Pancreas (tissue), 10 donors: Measurements from ENCODE around the gene ARHGAP40. TPM values are rescaled to one million over a fixed set of nuclear protein-coding genes. Genes with fewer than 3 reads are reported as not detected.

Source experiments
- ATAC-seq, 4 donors: fragments of 200-7000 bp; cut with Tn5 transposase; one replicate each; pipeline versions ENCODE4 v1.8.0 to v1.9.1; 2020; ENCODE audit warnings: mild to moderate bottlenecking in 4 of 4, moderate library complexity in 4 of 4
- DNase-seq, 6 donors: peaks; one replicate each; pipeline ENCODE4 v3.0.0-alpha.2; 2020
- FAIRE-seq: peaks from 2 replicates; lab custom pipeline; 2012; peaks lifted over from hg19 to GRCh38; lab: Jason Lieb, UNC
- H3K27ac ChIP-seq, 4 donors: fragments of 200-600 bp; sonication (generic); 1 replicate in 3 of 4; 2 replicates in 1 of 4; pipeline versions ENCODE4 v1.5.0 to v1.8.0; 2020
- H3K27me3 ChIP-seq, 4 donors: fragments of 200-600 bp; one replicate each; pipeline ENCODE4 v1.8.0; 2021
- H3K36me3 ChIP-seq, 3 donors: fragments of 200-600 bp; sonication (generic) in 1 of 3; one replicate each; pipeline versions ENCODE4 v1.5.0 to v1.8.0; 2020 to 2021
- H3K4me1 ChIP-seq, 3 donors: fragments of 200-600 bp; one replicate each; pipeline ENCODE4 v1.8.0; 2021
- H3K4me3 ChIP-seq, 4 donors: fragments of 200-600 bp; sonication (generic) in 2 of 4; one replicate each; pipeline versions ENCODE4 v1.5.0 to v1.8.0; 2020 to 2021
- H3K9me3 ChIP-seq, 4 donors: fragments of 200-600 bp; one replicate each; pipeline ENCODE4 v1.8.0; 2021
- CTCF ChIP-seq, 4 donors: fragments of 200-600 bp; sonication (generic) in 3 of 4; IDR thresholded peaks; one replicate each; pipeline versions ENCODE4 v1.5.0 to v1.8.0; 2021; ENCODE audit warnings: antibody characterized with exemption in 4 of 4
- WGBS, 2 donors: extraction: QIAGEN DNeasy Blood & Tissue Kit; methylation state at CpG; one replicate each; pipeline ENCODE4 v1.1.7; 2013; 5-methylcytosine and 5-hydroxymethylcytosine counted together
- intact Hi-C, 3 donors: fragments of 100-400 bp; cut with DNase I; formaldehyde crosslinking; loops; one replicate each; pipeline versions ENCODE4 v1.11.1 to v1.14.2; 2022
- polyA plus RNA-seq, 2 donors: library from polyadenylated mRNA; stranded (reverse); fragments of 200-250 nt; gene quantifications; one replicate each; pipeline ENCODE4 v1.2.3, GENCODE V29; 2013
- total RNA-seq, 6 donors: library from RNA; stranded (reverse); fragmentation: NEBNext Ultra II Directional in 4 of 6; extraction: Animal tissue kit (Norgen Biotek cat#: 25700) in 4 of 6; gene quantifications; one replicate each; pipeline versions ENCODE4 v1.2.1 to v1.2.4, GENCODE V29; 2021 to 2023
- donor health status: healthy with polysubstance abuse.
- donor health status: DM: no; HTN: no; CAD: no; lungs with moderate emphysema.
- donor health status: DM: no; HTN: no; CAD: no.
- donor health status: control.
- donor health status: control.
- donor health status: Bipolar disorder and iron deficiency.
- donor health status: DM: yes; HTN: yes; CAD: no.
- donor health status: DM: no; HTN: no; CAD: no.
- donor health status: DM: no; HTN: no; CAD: no.
- donor health status: DM: yes; HTN: yes; CAD: no.

The ARHGAP40 gene
- total and polyA plus RNA-seq, 8 donors: 0.08 to 0.23 (median 0.23) TPM; not detected in 5

DNA sequence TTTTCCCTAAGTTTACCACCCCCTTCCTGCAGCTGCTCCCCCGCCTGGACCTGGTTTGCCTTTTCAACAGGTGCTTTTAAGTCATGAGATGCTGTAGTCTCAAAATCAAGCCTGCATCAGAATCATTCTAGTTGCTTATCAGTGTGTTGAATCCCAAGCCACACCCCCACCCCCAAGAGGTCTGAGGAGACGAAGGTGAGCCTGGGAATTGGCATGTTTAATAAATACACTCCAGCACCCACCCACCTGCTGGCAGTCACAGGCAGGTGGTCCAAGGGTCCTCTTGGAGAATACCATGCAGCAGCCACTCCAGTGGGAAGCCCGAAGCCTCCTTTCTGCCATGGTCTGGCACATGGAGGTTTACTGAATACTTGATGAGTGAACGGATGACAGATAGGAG, 21.7 kb upstream of the ARHGAP40 start:
- FAIRE-seq (no peak), DNase-seq (no peak), ATAC-seq (no peak)
- Histone ChIP-seq H3K4me1 (no peaks in the 10 kb centered on the region), H3K36me3 (peaks cover 0 to 13% (median 7%) of the 10 kb centered on the region in 3 donors), H3K9me3 (no peaks in the 10 kb centered on the region), H3K4me3 (no peak overlapping the region), H3K27ac (no peak overlapping the region), H3K27me3 (no peaks in the 10 kb centered on the region)
- intact Hi-C loops: no loop called here
- WGBS, 2 donors: 65 to 74% methylated on average over 4 of the region's 4 CpGs
- no peak for TF ChIP-seq CTCF (IDR thresholded peaks at IDR 0.05)

DNA sequence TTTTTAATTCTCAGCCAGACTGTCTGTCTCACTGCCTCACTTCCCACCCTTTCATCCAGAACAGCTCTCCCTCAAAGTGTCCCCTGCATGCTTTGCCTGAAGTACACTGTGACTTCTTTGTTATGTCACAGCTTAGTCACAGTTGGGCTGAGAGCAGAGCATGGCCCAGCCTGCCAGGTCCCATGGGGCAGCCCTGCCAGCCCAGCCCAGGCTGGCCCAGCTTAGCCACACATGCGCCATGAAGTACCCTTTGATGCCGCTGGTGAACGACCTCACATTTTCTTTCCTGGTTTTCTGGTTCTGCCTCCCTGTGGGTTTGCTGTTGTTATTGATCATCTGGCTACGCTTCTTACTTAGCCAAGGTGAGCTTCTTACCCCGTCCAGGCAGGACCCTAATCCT, 20.6 kb upstream of the ARHGAP40 start, which contains the start of gene ADIG:
TSS of gene ADIG (plus strand) at position 185 of the 400 bp plus-strand sequence. CDS start at position 239, 54 bp downstream.
- Histone ChIP-seq H3K9me3 (no peaks in the 10 kb centered on the region), H3K27me3 (no peaks in the 10 kb centered on the region), H3K4me1 (no peaks in the 10 kb centered on the region), H3K4me3 (no peak within 1 kb of the TSS), H3K36me3 (peaks cover 0 to 3% (median 0%) of the 10 kb centered on the region in 3 donors), H3K27ac (no peak within 1 kb of the TSS)
- intact Hi-C loops: no loop called here
- DNase-seq (peak in 3 of 6 donors; percentile 25 to 39 (median 27)), ATAC-seq (peak; percentile 71 to 83 (median 74)), FAIRE-seq (no peak)
- 31 to 35% methylated on average over 5 of the region's 5 CpGs for WGBS, 2 donors
- TF ChIP-seq CTCF (IDR thresholded peaks at IDR 0.05): no peak

GRCh38 chr20:38581830-38582358, 19.7 kb upstream of the ARHGAP40 start:
- ATAC-seq (no peak), DNase-seq (no peak), FAIRE-seq (no peak)
- Histone ChIP-seq H3K4me1 (no peaks in the 10 kb centered on the region), H3K4me3 (no peak overlapping the region), H3K36me3 (no peaks in the 10 kb centered on the region), H3K9me3 (no peaks in the 10 kb centered on the region), H3K27ac (no peak overlapping the region), H3K27me3 (no peaks in the 10 kb centered on the region)
- WGBS, 2 donors: 42 to 77% methylated on average over 4 of the region's 4 CpGs
- no peak for TF ChIP-seq CTCF (IDR thresholded peaks at IDR 0.05)
- intact Hi-C loops: no loop called here

DNA sequence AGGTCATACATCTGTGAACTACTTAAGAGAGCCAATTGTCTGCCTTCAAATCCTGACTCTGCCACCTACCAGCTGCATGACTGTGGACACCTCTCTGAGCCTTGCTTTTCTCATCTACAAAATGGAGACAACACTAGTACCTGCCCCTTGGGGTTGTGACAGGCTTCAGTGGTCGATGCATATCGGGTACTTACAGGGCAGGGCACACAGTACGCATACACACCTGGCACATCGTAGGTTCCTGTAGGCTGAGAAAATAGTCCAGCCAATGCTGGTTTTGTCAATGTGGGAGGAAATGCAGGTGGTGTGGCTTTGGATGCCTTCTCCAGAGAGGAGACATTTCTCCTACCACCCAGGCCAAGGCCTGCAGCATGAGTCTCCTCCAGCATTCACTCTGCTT, 18.3 kb upstream of the ARHGAP40 start:
- TF ChIP-seq CTCF (IDR thresholded peaks at IDR 0.05): no peak
- Histone ChIP-seq H3K27ac (no peak overlapping the region), H3K36me3 (no peaks in the 10 kb centered on the region), H3K9me3 (no peaks in the 10 kb centered on the region), H3K4me1 (no peaks in the 10 kb centered on the region), H3K27me3 (no peaks in the 10 kb centered on the region), H3K4me3 (no peak overlapping the region)
- intact Hi-C loops: no loop called here
- FAIRE-seq (no peak), DNase-seq (no peak), ATAC-seq (no peak)
- 41 to 48% methylated on average over 4 of the region's 4 CpGs for WGBS, 2 donors

- intact Hi-C loops: no loop called here
- no peaks in the 10 kb centered on the region for H3K36me3 ChIP-seq
- no peaks in the 10 kb centered on the region for H3K4me1 ChIP-seq
- 52 to 56% methylated on average over 7 of the region's 7 CpGs for WGBS, 2 donors
- DNase-seq (no peak), FAIRE-seq (no peak), ATAC-seq (no peak)
- no peak overlapping the region for H3K27ac ChIP-seq
- no peaks in the 10 kb centered on the region for H3K9me3 ChIP-seq
- no peak for TF ChIP-seq CTCF (IDR thresholded peaks at IDR 0.05)
- no peaks in the 10 kb centered on the region for H3K27me3 ChIP-seq
- H3K4me3 ChIP-seq: no peak overlapping the region
Observed at GRCh38 chr20:38584099-38584763, 17.4 kb upstream of the ARHGAP40 start.
